T-helper 1 cell treated with Interleukin-12 subunit alpha and Interleukin-12 subunit beta and Interleukin-4 antibody, amounts not matched to agents 30 μg/mL and 1 μg/mL, for 36 hours (primary cell): Measurements from ENCODE around the gene SLC16A1.
A peak's percentile ranks its signal among the peaks of the same experiment; 100 is the strongest.

ENCODE experiments used
- H3K27ac Mint-ChIP-seq: one replicate; pipeline ENCODE4 v1.8.0; 2021; ENCODE audit warnings: mild to moderate bottlenecking, mixed read lengths
- H3K27me3 Mint-ChIP-seq: one replicate; pipeline ENCODE4 v1.8.0; 2021; ENCODE audit warnings: low read depth, mixed read lengths
- H3K36me3 Mint-ChIP-seq: one replicate; pipeline ENCODE4 v1.8.0; 2021; ENCODE audit warnings: low read depth, mixed read lengths
- H3K4me1 Mint-ChIP-seq: one replicate; pipeline ENCODE4 v1.8.0; 2021; ENCODE audit warnings: low read depth, mixed read lengths
- H3K4me3 Mint-ChIP-seq: one replicate; pipeline ENCODE4 v1.8.0; 2021; ENCODE audit warnings: mild to moderate bottlenecking, moderate library complexity, mixed read lengths
- H3K9me3 Mint-ChIP-seq: one replicate; pipeline ENCODE4 v1.8.0; 2021; ENCODE audit warnings: mixed read lengths

SLC16A1 gene

DNA sequence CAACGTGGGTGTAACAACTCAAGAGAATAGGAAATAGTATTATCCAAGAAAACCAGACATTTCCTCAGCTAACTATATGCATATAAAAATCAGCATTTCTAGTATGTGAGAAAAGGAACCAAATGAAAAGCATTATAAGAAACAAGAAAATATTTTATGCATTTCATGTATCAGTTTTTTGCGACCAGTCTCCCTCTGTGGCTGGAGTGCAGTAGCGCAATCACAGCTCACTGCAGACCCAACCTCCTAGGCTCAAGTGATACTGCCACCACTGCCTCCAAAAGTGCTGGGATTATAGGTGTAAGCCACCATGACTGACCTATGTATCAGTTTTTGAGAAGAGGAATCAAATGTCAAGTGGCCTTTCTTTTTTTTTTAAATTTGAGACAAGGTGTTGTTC lies 31.0 kb downstream of the SLC16A1 start:
- H3K27me3 Mint-ChIP-seq = no peaks in the 10 kb centered on the region
- no peak overlapping the region for H3K4me3 Mint-ChIP-seq
- peaks cover 16% of the 10 kb centered on the region for H3K36me3 Mint-ChIP-seq
- peaks cover 4% of the 10 kb centered on the region for H3K4me1 Mint-ChIP-seq
- no peak overlapping the region for H3K27ac Mint-ChIP-seq
- no peaks in the 10 kb centered on the region for H3K9me3 Mint-ChIP-seq

DNA sequence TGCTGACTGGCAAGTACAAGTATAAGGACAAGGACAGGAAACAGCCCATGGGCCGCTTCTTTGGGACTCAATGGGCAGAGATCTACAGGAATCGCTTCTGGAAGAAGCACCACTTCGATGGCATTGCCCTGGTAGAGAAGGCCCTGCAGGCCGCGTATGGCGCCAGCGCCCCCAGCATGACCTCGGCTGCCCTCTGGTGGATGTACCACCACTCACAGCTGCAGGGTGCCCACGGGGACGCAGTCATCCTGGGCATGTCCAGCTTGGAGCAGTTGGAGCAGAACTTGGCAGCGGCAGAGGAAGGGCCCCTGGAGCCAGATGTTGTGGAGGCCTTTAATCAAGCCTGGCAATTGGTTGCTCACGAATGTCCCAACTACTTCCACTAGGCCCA lies 32.0 kb downstream of the SLC16A1 start:
- Mint-ChIP-seq H3K27me3 (no peaks in the 10 kb centered on the region), H3K9me3 (no peaks in the 10 kb centered on the region), H3K36me3 (peaks cover 16% of the 10 kb centered on the region), H3K4me1 (peaks cover 4% of the 10 kb centered on the region), H3K27ac (no peak overlapping the region), H3K4me3 (no peak overlapping the region)

DNA sequence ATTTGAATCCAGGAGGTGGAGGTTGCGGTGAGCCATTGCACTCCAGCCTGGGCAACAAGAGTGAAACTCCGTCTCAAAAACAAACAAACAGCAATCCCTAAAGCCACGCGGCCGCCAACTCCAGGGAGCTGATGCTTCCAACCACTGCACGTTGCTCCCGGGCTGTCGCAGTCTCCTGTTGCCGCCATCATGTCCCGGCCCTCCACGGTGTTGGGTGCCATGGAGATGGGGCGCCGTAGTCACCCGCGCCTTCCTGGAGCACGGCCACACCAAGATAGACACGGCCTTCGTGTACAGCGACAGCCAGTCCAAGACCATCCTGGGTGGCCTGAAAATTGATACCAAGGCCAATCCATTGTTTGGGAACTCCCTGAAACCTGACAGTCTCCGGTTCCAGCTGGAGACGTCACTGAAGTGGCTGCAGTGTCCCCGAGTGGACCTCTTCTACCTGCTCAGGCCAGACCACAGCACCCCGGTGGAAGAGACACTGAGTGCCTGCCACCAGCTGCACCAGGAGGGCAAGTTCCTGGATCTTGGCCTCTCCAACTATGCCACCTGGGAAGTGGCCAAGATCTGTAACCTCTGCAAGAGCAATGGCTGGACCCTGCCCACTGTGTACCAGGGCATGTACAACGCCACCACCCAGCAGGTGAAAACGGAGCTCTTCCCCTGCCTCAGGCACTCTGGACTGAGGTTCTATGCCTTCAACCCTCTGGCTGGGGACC lies 32.6 kb downstream of the SLC16A1 start:
- Mint-ChIP-seq H3K27ac (no peak overlapping the region), H3K4me1 (peaks cover 4% of the 10 kb centered on the region), H3K27me3 (no peaks in the 10 kb centered on the region), H3K9me3 (no peaks in the 10 kb centered on the region), H3K4me3 (no peak overlapping the region), H3K36me3 (peaks cover 16% of the 10 kb centered on the region)

DNA sequence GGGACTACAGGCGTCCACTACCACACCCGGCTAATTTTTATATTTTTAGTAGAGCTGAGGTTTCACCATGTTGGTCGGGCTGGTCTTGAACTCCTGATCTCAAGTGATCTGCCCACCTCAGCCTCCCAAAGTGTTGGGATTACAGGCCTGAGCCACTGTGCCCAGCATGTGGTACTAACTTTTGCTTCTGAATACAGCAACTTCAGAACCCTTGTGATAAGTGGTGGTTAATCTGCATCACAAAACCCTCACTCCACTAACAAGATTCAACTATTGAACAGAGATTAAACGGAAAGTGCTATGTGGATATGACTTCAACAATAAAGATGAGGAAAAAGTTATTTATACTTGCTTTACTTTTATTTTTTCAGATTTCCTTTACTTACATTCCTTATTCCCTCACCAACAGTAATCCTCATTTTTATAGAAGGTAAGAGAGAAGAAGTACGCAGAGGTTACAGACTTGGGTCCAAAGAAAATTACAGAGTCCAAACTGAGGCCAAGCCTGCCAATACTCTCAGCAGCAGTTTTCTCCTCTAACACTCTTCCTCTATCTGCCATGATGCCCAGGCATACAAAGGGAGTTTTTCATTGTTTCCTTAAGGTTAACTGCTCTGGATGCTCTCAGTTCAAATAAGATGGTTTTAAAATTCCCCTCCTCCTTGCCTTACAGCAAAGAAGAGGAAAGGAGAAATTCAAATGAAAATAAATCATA lies 44.3 kb downstream of the SLC16A1 start:
- no peak overlapping the region for H3K27ac Mint-ChIP-seq
- no peak overlapping the region for H3K4me3 Mint-ChIP-seq
- H3K36me3 Mint-ChIP-seq = peaks cover 25% of the 10 kb centered on the region
- H3K4me1 Mint-ChIP-seq = peaks cover 2% of the 10 kb centered on the region
- H3K9me3 Mint-ChIP-seq = no peaks in the 10 kb centered on the region
- H3K27me3 Mint-ChIP-seq = no peaks in the 10 kb centered on the region

DNA sequence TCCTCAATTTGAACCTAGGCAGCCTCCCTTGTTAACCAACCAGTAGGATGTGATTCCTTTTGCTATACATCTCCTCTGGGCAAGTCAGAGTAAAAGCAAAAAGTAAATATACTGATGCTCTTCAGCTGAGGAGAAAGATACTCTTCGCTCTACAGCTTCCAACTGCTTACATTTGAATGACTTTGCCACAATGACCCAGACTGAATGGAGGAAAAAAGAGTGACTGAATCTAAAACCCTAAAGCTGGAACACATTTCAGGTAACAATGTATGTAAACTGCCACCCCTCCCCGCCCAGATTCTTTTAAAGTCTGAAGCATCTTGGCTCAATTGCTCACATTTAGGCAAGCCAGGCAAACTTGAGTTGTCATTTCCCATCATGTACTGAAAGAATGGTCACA lies 46.1 kb downstream of the SLC16A1 start:
- Mint-ChIP-seq H3K27me3 (no peaks in the 10 kb centered on the region), H3K27ac (no peak overlapping the region), H3K9me3 (no peaks in the 10 kb centered on the region), H3K36me3 (peaks cover 14% of the 10 kb centered on the region), H3K4me1 (peaks cover 5% of the 10 kb centered on the region), H3K4me3 (no peak overlapping the region)

DNA sequence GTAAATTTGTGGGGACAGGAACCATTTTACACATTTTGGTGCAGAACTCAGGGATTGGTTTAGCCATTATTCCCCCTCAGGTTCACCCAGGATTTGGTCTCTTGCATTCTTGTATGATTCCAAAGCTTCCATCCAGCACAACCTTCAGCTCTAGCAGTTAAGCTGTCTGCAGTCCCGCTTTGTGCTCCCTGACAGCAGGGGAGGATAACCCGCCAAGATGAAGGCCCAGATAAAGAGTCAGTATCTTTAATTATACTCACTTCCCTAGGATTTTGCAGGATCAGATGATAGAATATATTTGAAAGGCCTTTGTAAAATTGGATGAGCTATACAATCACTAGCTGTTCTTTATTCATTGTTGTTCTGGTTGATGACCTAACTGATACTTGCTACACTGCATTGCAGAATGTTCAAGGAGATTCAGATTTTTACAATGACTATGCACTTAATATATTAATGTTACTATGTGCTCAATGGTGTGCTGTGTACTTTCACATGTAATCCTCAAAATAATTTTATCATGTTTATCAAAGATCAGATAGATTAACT lies 49.8 kb downstream of the SLC16A1 start:
- no peak overlapping the region for H3K4me3 Mint-ChIP-seq
- H3K36me3 Mint-ChIP-seq = no peaks in the 10 kb centered on the region
- H3K27ac Mint-ChIP-seq = no peak overlapping the region
- H3K4me1 Mint-ChIP-seq = peaks cover 17% of the 10 kb centered on the region
- no peaks in the 10 kb centered on the region for H3K27me3 Mint-ChIP-seq
- H3K9me3 Mint-ChIP-seq = no peaks in the 10 kb centered on the region

DNA sequence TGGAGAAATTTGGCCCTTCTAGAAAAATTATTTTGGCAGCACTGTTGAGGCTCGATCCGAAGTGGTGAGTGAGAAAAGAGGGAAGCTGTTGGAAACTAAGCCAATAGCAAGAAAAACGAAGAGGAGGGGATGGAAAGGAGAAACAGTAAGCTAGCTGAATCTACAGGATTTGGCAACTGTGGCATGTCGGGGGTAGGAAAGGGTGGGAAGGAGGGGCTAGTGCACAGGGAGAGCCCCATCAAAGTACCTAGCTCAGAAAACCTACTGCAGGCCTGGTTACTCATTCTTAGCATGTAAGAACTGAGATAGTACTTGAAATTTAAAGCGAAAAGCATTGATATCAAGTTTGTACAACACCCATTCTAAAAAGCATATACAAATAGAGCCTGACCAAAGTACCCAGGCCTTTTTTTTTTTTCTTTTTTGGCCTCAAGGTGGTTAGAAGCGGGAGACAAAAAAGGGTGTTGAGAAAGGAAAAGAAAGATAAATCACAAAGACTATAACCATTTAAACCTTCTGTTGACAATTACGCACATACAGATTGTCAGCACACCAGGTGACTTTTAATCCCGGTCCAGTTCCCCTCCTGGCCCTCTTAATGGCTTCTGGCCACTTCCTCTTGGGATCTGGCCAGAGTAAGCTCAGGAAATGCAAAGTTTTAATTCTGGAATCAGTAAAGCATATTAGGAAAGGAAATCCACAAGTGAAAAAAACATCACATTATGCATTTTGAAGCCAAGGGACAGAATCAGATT lies 50.4 kb downstream of the SLC16A1 start:
- Mint-ChIP-seq H3K4me1 (peaks cover 17% of the 10 kb centered on the region), H3K36me3 (no peaks in the 10 kb centered on the region), H3K27ac (no peak overlapping the region), H3K27me3 (no peaks in the 10 kb centered on the region), H3K9me3 (no peaks in the 10 kb centered on the region), H3K4me3 (no peak overlapping the region)

DNA sequence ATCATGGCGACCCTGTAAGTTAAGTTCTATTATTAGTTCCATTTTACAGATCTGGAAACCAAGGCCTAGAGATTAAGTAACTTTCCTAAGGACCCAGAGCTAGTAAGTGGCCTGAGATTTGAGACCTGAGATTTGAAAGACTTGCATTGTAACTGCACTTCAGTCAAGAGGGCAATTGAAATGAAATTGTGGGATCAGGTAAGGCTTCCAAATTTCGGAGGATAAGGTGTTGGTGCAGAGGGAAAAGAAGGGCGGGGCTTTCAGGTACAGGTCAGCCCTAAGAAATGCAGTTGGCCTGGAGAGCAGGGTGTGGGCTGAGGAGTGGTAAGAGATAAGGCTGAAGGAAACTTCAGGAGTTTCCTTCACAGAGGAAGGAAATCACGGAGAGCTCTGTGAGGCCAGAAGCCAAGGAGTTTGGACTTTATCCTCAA lies 51.1 kb downstream of the SLC16A1 start:
- peaks cover 17% of the 10 kb centered on the region for H3K4me1 Mint-ChIP-seq
- H3K27me3 Mint-ChIP-seq = no peaks in the 10 kb centered on the region
- H3K9me3 Mint-ChIP-seq = no peaks in the 10 kb centered on the region
- H3K27ac Mint-ChIP-seq = no peak overlapping the region
- no peaks in the 10 kb centered on the region for H3K36me3 Mint-ChIP-seq
- H3K4me3 Mint-ChIP-seq = no peak overlapping the region

DNA sequence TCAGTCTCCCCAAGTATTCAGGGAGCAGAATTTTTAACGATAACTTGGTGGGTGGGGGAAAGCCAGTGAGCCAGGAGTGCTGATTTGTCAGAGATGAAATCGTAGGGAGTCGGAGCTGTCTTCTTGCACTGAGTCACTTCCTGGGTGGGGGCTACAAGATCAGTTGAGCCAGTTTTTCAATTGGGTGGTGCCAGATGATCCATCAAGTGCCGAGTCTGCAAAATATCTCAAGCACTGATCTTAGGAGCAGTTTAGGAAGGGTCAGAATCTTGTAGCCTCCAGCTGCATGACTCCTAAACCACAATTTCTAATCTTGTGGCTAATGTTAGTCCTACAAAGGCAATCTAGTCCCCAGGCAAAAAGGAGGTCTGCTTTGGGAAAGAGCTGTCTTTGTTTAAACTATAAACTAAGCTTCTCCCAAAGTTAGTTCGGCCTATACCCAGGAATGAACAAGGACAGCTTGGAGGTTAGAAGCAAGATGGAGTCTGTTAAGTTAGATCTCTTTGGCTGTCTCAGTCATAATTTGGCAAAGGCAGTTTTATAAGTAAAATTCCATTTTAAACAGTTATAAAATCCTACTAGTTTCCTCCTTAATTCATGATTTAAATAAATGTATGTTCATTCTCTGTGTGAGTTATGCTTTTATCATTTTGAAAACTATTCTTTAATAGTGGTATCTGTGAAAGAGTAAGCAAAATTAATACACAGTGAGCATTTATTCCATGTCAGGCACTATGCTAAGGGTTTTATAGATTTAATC lies 51.7 kb downstream of the SLC16A1 start:
- peaks cover 17% of the 10 kb centered on the region for H3K4me1 Mint-ChIP-seq
- H3K9me3 Mint-ChIP-seq = no peaks in the 10 kb centered on the region
- H3K27me3 Mint-ChIP-seq = no peaks in the 10 kb centered on the region
- H3K36me3 Mint-ChIP-seq = no peaks in the 10 kb centered on the region
- H3K4me3 Mint-ChIP-seq = no peak overlapping the region
- H3K27ac Mint-ChIP-seq = peak overlapping the region; percentile 75

DNA sequence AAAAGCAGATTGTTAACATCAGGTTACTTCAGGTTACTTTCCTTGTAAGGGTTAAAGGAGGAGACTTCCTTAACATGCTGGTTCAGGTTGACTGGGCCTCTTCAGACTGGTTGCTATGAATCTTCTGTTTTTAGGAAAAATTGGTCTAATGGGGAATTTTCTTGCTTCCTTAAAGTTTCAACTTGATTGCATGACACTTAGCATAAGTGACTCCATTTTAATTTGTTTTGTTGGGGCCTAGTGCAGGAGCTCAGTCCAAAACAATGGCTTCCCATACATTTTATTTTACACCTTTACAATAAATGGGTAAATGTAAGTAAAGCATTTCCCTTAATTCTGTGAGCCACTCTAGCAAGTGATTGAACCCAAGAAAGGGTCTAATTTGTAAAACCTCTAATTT lies 53.8 kb downstream of the SLC16A1 start:
- H3K9me3 Mint-ChIP-seq = no peaks in the 10 kb centered on the region
- H3K27me3 Mint-ChIP-seq = no peaks in the 10 kb centered on the region

DNA sequence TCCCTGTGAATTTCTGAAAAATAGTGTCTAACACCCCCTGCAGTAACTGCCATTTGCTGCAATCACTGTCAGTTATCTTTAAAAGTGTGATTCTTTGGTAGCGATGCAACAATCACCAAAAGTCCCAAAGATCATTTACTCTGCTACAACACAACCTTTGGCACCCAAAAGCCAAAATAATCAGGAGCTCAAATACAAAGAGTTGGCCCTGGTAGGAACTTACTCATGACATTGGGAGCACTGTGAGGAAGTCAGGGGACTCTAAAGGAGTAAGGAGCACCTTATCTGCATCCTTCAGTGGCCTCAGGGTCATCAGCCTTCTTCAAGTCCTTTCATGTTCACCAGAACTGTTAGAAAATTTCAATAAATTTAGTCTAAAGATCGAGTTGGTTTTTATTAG lies 54.6 kb downstream of the SLC16A1 start:
- Mint-ChIP-seq H3K9me3 (peaks cover 4% of the 10 kb centered on the region), H3K36me3 (no peaks in the 10 kb centered on the region), H3K4me1 (peaks cover 17% of the 10 kb centered on the region), H3K27ac (no peak overlapping the region), H3K27me3 (no peaks in the 10 kb centered on the region), H3K4me3 (no peak overlapping the region)

More for the DNA sequence above, 53.8 kb downstream of the SLC16A1 start:
- no peak overlapping the region for H3K4me3 Mint-ChIP-seq
- H3K4me1 Mint-ChIP-seq = peaks cover 17% of the 10 kb centered on the region
- H3K27ac Mint-ChIP-seq = no peak overlapping the region
- H3K36me3 Mint-ChIP-seq = no peaks in the 10 kb centered on the region

DNA sequence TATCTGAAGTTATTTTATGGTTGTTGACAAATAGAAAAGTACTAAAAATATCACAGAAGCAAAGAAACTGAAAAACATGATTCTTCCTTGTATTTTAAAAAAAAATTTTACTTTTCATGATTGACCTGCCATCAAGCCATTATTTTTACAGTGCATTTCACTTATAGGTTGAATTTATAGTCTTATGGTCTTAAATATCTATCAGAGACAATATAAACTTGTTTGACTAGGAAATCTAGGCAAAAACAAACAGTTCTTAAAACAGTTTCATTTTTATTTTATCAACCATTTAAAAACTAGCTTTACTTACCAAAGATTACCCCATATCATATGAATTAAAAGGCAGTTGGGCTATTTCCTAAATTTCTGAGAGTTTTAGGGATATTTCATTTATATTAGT lies 59.2 kb downstream of the SLC16A1 start:
- Mint-ChIP-seq H3K4me3 (no peak overlapping the region), H3K36me3 (no peaks in the 10 kb centered on the region), H3K4me1 (no peaks in the 10 kb centered on the region), H3K9me3 (peaks cover 14% of the 10 kb centered on the region), H3K27ac (no peak overlapping the region), H3K27me3 (no peaks in the 10 kb centered on the region)

DNA sequence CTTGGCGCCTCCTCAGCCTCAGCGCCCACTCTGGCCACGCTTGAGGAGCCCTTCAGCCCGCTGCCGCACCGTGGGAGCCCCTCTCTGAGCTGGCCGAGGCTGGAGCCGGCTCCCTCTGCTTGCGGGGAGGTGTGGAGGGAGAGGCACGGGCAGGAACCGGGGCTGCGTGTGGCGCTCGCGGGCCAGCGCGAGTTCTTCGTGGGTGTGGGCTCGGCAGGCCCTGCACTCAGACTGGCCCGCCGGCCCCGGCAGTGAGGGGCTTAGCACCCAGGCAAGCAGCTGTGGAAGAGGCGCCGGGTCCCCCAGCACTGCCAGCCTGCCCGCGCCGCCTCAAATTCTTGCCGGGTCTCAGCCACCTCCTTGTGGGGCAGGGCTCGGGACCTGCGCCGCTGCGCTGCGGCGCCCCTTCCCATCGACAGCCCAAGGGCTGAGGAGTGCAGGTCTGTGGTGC lies 61.4 kb downstream of the SLC16A1 start:
- Mint-ChIP-seq H3K27ac (no peak overlapping the region), H3K27me3 (no peaks in the 10 kb centered on the region), H3K9me3 (peaks cover 14% of the 10 kb centered on the region), H3K4me1 (no peaks in the 10 kb centered on the region), H3K36me3 (no peaks in the 10 kb centered on the region), H3K4me3 (no peak overlapping the region)

DNA sequence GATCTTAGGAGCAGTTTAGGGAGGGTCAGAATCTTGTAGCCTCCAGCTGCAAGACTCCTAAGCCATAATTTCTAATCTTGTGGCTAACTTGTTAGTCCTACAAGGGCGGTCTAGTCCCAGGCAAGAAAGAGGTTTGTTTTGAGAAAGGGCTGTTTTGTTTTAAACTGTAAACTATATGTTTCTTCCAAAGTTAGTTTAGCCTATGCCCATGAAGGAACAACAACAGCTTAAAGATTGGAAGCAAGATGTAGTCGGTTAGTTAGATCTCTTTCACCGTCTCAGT lies 62.0 kb downstream of the SLC16A1 start:
- no peaks in the 10 kb centered on the region for H3K27me3 Mint-ChIP-seq
- peaks cover 14% of the 10 kb centered on the region for H3K9me3 Mint-ChIP-seq
- H3K27ac Mint-ChIP-seq = no peak overlapping the region
- no peaks in the 10 kb centered on the region for H3K36me3 Mint-ChIP-seq
- H3K4me1 Mint-ChIP-seq = no peaks in the 10 kb centered on the region
- no peak overlapping the region for H3K4me3 Mint-ChIP-seq
